SK-N-SH (cell line): ENCODE measurements around the gene PAX9.

Source experiments
- CTCF ChIP-seq: fragments of 200-600 bp; sonication (generic); IDR thresholded peaks from 2 replicates; pipeline ENCODE4 v1.6.1; 2017; ENCODE audit warnings: antibody characterized with exemption, mild to moderate bottlenecking, moderate library complexity
- EZH2phosphoT487 ChIP-seq: fragments of 200-600 bp; sonication (generic); IDR thresholded peaks from 2 replicates; pipeline ENCODE4 v1.6.1; 2017; ENCODE audit warnings: low read depth, mixed run types, mild to moderate bottlenecking, antibody characterized with exemption, moderate library complexity, borderline replicate concordance
- FOSL2 ChIP-seq: IDR thresholded peaks from 2 replicates; pipeline ENCODE4 v1.4.0; 2012; ENCODE audit warnings: low read depth, mild to moderate bottlenecking, moderate library complexity, borderline replicate concordance
- FOXJ3 ChIP-seq: sonication (generic); formaldehyde crosslinking; IDR thresholded peaks from 2 replicates; pipeline ENCODE4 v1.5.1; 2020; ENCODE audit warnings: mild to moderate bottlenecking, missing genetic modification reagents
- MAX ChIP-seq: IDR thresholded peaks from 2 replicates; pipeline ENCODE4 v1.4.0; 2012; ENCODE audit warnings: low read depth
- MXI1 ChIP-seq: IDR thresholded peaks from 2 replicates; pipeline ENCODE4 v1.6.1; 2012; ENCODE audit warnings: mild to moderate bottlenecking, low read depth, low read length, improper control_type of control experiment
- POLR2AphosphoS5 ChIP-seq: IDR thresholded peaks from 2 replicates; pipeline ENCODE4 v1.6.1; 2012; ENCODE audit warnings: low read depth, low read length
- RFX5 ChIP-seq: IDR thresholded peaks from 2 replicates; pipeline ENCODE4 v1.6.1; 2012; ENCODE audit warnings: mild to moderate bottlenecking, improper control_type of control experiment, low read length
- TEAD4 ChIP-seq: IDR thresholded peaks from 2 replicates; pipeline ENCODE4 v1.4.0; 2012; ENCODE audit warnings: mild to moderate bottlenecking, borderline replicate concordance; ENCODE audit not compliant: insufficient read depth

GRCh38 chr14:36659822-36660735 lies 1.6 kb upstream of the PAX9 start:
- TF ChIP-seq EZH2phosphoT487 (no peak), TEAD4 (no peak), POLR2AphosphoS5 (no peak), CTCF (no peak), MXI1 (no peak), FOSL2 (no peak), MAX (no peak), FOXJ3 (CRISPR knock-in tag) (no peak), RFX5 (no peak)
